Measurements from ENCODE around the gene MAB21L4.

- TF ChIP-seq EP300 (IDR thresholded peaks at IDR 0.05; ENCODE audit: borderline replicate concordance in 1 of 2, low read depth in 1 of 2, low read length in 1 of 2) (no peak), CTCF (IDR thresholded peaks at IDR 0.05) (no peak), YY1 (IDR thresholded peaks at IDR 0.05; ENCODE audit: low read depth) (no peak), JUND (IDR thresholded peaks at IDR 0.05) (no peak), FOSL2 (IDR thresholded peaks at IDR 0.05; ENCODE audit: borderline replicate concordance, low read depth) (no peak)
Measured at GRCh38 chr2:240925568-240926515, 29.9 kb upstream of the MAB21L4 start.
